ENCODE results near the gene GRK4. TPM values are rescaled to one million over a fixed set of nuclear protein-coding genes. Genes with fewer than 3 reads are reported as not detected.
A peak's percentile ranks its signal among the peaks of the same experiment; 100 is the strongest.
"Not testable (repeated sequence)": the region's sequence is repeated elsewhere in the genome, so short reads cannot be mapped to it uniquely, and the experiment has no call there.

The GRK4 gene
- total RNA-seq, 1 donor from 2014 or later = 9.3 TPM

GRCh38 chr4:2968381-2968780, 5.0 kb downstream of the GRK4 start:
- H3K27ac Mint-ChIP-seq = no peak overlapping the region
- no peaks in the 10 kb centered on the region for H3K27me3 Mint-ChIP-seq
- H3K4me1 Mint-ChIP-seq (ENCODE audit: unreplicated experiment) = peaks cover 6% of the 10 kb centered on the region
- H3K36me3 Mint-ChIP-seq = no peaks in the 10 kb centered on the region
- no peak overlapping the region for H3K4me3 Mint-ChIP-seq
- no peak for TF ChIP-seq CTCF (conservative IDR thresholded peaks at IDR 0.05)
- no peak for DNase-seq (ENCODE audit: extremely low spot score, unreplicated experiment)
- H3K9me3 Mint-ChIP-seq = no peaks in the 10 kb centered on the region

DNA sequence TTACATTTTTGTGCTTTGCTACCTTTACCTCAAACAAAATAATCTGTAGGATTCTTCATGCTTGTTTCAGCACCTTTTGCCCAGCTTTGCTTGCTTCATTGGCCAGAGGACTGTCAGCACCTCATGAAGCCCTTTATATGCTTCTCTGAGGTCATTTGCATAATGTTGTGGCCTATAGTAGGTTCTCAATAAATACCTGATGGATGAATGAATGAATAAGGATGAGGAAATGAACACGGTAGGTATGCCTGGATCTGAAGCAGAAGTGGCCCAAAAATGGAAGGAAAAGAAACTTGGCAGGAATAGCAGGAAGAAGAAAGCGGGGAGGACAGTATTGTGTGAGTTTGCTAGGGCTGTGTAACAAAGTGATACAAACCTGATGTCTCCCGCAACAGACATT, 7.9 kb downstream of the GRK4 start:
- DNase-seq (ENCODE audit: extremely low spot score, unreplicated experiment) = no peak
- Mint-ChIP-seq H3K4me3 (no peak overlapping the region), H3K4me1 (ENCODE audit: unreplicated experiment) (no peaks in the 10 kb centered on the region), H3K36me3 (no peaks in the 10 kb centered on the region), H3K27me3 (no peaks in the 10 kb centered on the region), H3K9me3 (no peaks in the 10 kb centered on the region), H3K27ac (no peak overlapping the region)
- TF ChIP-seq CTCF (conservative IDR thresholded peaks at IDR 0.05) = no peak

- Mint-ChIP-seq H3K27me3 (no peaks in the 10 kb centered on the region), H3K27ac (peak overlapping the region; percentile 6), H3K9me3 (no peaks in the 10 kb centered on the region), H3K4me3 (no peak overlapping the region), H3K36me3 (no peaks in the 10 kb centered on the region), H3K4me1 (ENCODE audit: unreplicated experiment) (no peaks in the 10 kb centered on the region)
- TF ChIP-seq CTCF (conservative IDR thresholded peaks at IDR 0.05) = no peak
- DNase-seq (ENCODE audit: extremely low spot score, unreplicated experiment) = no peak
Observed at GRCh38 chr4:2977211-2978088, 14.1 kb downstream of the GRK4 start.

GRCh38 chr4:2981256-2981819, 18.0 kb downstream of the GRK4 start:
- no peaks in the 10 kb centered on the region for H3K36me3 Mint-ChIP-seq
- H3K9me3 Mint-ChIP-seq = no peaks in the 10 kb centered on the region
- TF ChIP-seq CTCF (conservative IDR thresholded peaks at IDR 0.05) = no peak
- no peak overlapping the region for H3K27ac Mint-ChIP-seq
- no peaks in the 10 kb centered on the region for H3K4me1 Mint-ChIP-seq (ENCODE audit: unreplicated experiment)
- H3K27me3 Mint-ChIP-seq = peaks cover 6% of the 10 kb centered on the region
- H3K4me3 Mint-ChIP-seq = no peak overlapping the region
- DNase-seq (ENCODE audit: extremely low spot score, unreplicated experiment) = no peak

DNA sequence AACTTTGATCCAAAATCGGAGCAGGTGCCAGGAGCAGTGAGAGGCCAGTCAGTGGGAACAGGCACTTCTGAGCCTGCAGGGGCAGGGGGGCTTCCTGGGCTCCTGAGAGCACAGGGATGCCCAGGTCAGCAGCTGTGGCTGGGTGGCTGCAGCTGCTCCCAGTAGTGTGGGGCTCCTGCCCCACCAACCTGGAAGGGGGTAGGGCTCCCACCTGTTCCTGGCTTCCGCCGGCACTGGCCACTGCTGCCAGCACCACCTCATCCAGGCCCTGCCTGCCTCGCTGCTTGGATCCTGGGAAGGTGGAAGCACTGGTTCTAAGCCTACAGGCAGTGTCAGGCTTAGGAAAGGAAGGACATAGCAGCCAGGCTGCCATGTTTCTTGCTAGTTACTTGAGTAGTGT, 18.6 kb downstream of the GRK4 start:
- H3K27me3 Mint-ChIP-seq = peaks cover 6% of the 10 kb centered on the region
- H3K4me1 Mint-ChIP-seq (ENCODE audit: unreplicated experiment) = no peaks in the 10 kb centered on the region

GRCh38 chr4:2983715-2984114, 20.3 kb downstream of the GRK4 start:
- H3K36me3 Mint-ChIP-seq; H3K4me3 Mint-ChIP-seq; H3K9me3 Mint-ChIP-seq; H3K4me1 Mint-ChIP-seq (ENCODE audit: unreplicated experiment); H3K27me3 Mint-ChIP-seq; H3K27ac Mint-ChIP-seq; DNase-seq (ENCODE audit: extremely low spot score, unreplicated experiment): not testable (repeated sequence)

More for the DNA sequence above, 18.6 kb downstream of the GRK4 start:
- no peak for DNase-seq (ENCODE audit: extremely low spot score, unreplicated experiment)
- H3K27ac Mint-ChIP-seq = no peak overlapping the region
- no peaks in the 10 kb centered on the region for H3K9me3 Mint-ChIP-seq
- H3K4me3 Mint-ChIP-seq = no peak overlapping the region
- TF ChIP-seq CTCF (conservative IDR thresholded peaks at IDR 0.05) = no peak
- H3K36me3 Mint-ChIP-seq = no peaks in the 10 kb centered on the region
